Astrocyte (in vitro differentiated cells and primary cell): ENCODE data around the gene NPRL2.

Source experiments
- CTCF ChIP-seq: IDR thresholded peaks from 2 replicates; pipeline ENCODE4 v1.5.1; 2011; ENCODE audit warnings: low read depth, mild to moderate bottlenecking, inconsistent platforms, low read length, moderate library complexity; ENCODE audit not compliant: insufficient read depth
- EZH2 ChIP-seq: IDR thresholded peaks from 2 replicates; pipeline ENCODE4 v1.6.1; 2012; ENCODE audit warnings: mild to moderate bottlenecking, low read length, inconsistent platforms; ENCODE audit not compliant: insufficient read depth

- TF ChIP-seq CTCF (no peak), EZH2 (no peak)
These were observed 7.6 kb downstream of the NPRL2 start for GRCh38 chr3:50342813-50343633.
